ENCODE data around the gene HLA-E.
"Not testable (repeated sequence)": the region's sequence is repeated elsewhere in the genome, so short reads cannot be mapped to it uniquely, and the experiment has no call there.

The HLA-E gene

DNA sequence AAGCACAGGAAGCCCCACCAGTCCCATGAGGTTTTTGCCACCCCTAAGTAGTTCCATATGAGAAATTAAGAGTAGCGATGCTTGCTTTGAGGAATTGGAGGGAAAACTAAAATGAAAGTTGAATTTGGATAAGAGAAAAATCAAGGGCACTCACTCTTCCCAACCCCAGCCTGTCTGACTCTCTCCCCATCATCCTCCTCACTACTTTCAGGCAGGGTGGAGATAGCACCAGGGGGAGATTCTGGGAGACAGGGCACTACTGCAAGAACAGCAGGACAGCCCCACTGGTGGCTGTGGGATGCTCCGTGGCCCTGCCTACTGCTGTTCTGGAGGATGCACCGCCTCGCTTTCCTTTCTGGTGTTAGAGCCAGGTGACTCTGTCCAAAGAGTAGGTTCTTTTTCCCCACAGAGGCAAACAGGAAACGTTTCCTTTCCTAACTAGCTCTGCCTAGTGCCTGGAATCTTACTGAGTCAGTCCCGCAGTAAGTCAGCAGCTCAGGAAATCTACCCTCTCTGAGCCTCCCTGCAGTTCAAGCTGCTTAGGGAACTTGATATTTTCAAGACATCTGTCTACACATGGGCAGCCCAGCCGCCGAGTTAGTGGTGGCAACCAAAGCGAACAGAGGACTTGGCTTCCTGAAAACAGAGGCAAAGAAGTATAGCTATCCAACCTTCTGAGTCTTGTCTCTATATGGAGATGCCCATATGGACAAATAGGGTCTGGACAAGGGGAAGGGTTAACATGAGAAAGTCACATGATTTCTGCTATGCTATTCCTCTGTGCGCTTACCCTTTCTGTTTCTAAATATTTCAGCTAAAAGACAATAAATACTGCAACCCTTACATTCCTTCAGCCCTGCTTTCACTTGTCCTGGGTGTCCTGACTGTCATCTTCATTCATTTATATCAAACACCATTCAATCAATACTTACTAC is 11.4 kb downstream of the HLA-E start:
- in situ Hi-C loops (cut with HindIII; ENCODE audit: low sequenced_read_pairs): loop anchor here (5.0 kb wide), 1 partner anchor 42 kb away; no protein-coding TSS in a partner anchor

DNA sequence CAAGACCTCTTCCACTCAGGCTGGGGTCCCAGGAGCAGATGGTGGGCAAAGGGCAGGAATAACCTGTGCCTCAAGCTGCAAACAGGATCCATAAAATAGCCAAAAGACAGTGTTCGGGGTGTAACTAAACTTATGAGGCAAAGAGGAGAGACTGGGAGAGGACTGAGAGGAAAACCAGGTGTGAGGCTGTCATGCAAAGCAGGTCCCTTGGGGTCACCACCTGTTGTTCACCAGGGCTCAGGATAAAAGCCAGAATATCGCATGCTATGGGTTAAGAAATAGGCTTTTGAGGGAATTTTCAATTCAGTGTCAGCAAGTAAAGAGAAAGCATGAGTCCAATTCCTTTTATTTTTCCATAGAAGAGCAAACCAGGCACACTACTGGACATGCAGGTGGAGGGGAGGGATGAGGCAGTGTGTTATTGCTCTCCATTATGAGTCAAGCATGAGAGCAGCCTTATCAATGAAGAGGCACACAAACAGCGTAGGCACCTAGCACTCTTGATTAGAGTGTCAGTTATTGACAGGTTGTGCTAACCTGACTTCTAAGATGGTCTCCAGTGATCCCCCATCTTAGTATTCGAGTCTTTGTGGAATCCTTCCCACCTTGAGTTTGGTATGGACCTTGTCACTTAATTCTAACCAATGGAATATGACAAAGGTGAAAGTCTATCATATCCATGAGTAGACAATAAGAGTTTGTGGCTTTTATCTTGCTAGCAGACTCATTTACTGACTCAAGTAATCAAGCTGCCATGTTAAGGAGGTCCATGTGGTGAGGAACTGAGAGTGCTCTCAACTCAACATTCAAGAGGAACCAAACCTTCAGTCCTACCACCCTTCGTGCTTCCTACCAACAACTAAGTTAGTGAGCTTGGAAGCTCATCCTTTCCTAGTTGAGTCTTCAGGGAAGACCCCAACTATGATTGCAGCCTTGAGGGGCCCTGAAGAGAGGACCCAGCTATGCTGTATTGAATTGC is 18.8 kb downstream of the HLA-E start:
- in situ Hi-C loops (cut with HindIII; ENCODE audit: low sequenced_read_pairs): no loop called here

DNA sequence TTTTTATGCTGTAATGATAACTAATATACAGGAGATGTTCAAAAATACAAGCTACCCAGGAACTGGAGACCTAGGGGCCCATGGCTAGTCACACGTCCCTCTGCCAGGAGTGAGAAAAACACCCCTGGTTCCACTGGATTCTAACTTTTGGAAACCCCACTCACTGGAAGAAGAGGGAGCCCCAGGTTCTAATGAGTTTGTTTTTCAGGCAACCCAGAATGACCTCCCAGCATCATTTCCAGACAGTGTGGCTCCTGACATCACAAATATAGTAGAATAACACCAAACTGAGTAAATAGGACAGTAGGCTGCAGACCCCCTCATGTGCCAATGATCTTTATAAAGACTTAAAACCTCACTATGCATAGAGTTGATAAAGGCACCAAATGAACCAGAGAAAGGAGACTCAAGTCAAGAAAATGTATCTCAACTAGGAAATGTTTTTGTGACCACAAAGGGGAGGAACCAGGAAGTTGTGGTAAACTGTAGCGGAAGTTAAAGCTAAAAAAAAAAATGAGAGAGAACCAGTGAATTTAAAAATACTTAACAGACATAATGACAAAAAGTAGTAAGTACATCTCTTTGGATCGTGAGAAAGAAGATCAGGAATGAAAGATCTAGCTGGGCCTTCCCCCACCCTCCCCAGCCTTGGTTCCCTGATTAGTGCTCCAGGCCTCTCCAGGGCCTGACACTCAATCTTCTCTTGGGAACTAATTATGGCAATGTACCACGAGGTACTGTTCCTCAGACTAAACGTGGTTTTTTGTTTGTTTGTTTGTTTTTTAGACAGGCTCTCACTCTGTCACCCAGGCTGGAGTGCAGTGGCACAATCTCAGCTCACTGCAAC is 19.8 kb downstream of the HLA-E start:
- in situ Hi-C loops (cut with HindIII; ENCODE audit: low sequenced_read_pairs): no loop called here

DNA sequence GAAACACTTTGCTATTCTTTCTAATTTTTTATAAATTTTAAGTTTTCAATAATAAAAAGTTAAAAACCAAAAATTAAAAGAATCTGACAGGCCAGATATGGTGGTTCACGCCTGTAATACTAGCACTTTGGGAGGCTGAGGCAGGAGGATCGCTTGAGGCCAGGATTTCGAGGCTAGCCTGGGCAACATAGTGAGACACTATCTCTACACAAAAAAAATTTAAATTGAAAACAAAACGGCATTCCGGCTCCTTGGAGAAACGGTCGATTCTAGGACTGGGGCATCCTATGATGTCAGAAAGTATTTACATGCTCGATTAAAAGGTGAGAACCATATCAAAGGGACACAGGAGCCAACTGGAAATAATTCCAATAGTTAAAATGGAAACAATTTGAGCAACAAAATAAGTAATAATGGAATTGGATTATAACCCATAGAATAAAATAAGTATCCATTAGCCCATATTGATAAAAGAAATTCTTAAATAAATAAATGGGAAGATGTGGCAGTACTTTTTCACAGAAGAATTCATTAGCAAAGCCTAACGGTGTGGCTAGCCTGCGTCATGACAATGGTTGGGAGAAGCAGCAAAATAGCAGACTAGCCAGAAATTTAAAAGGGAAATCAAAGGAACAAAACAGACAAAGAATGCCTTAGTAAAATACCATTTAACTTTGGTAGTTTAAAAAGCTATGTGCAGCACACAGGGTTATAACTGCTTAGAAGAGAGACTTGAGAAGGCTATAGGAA is 21.3 kb downstream of the HLA-E start:
- in situ Hi-C loops (cut with HindIII; ENCODE audit: low sequenced_read_pairs): no loop called here

DNA sequence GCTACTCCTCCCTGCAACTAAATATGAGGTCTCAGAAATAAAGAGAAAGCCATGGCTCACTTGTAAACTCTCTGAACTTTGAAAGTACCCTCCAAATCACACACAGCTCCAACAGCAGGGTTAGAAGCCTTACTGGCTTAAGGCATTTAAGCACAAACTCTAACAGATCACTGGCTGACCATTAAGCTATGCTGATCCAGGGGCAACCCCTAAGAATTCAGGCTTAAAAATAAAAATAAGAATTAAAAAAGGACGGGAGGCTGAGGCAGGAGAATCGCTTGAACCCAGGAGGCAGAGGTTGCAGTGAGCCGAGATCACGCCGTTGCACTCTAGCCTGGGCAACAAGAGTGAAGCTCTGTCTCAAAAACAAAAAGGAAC is 21.8 kb downstream of the HLA-E start:
- in situ Hi-C loops (cut with HindIII; ENCODE audit: low sequenced_read_pairs): no loop called here

DNA sequence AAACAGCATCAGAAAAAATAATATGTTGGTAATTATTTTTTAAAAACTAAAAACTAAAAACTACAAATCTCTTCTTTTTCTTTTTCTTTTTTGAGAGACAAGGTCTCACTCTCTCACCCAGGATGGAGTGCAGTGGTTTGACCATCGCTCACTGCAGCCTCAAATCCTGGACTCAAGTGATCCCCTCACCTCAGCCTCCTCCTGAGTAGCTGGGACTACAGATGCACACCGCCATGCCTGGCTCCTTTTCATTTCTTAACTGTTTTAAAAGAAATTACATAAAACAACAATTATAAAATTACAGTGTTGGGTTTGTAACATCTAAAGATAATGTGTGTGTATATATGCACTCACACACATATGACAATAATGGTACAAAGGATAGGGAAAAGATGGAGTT is 24.1 kb downstream of the HLA-E start:
- in situ Hi-C loops (cut with HindIII; ENCODE audit: low sequenced_read_pairs): no loop called here

DNA sequence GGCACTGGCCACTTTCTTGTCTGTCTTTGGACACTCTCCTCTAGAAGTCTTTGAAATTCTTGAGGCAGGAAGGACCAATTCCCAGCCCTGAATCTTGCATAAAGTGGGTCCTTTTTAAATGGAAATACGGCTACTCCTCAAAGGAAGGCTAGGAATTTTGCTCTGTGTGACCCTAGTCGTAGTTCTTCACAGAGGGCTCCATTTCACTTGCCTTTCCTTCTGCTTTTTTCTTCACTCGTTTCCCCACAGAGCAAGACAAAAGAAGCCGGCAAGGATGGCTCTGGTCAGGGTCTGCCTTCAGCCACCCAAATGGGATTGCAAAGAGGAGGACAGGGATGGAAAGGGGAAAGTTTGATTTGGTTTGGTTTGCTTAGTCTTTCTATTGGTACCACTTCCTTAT is 25.8 kb downstream of the HLA-E start:
- in situ Hi-C loops (cut with HindIII; ENCODE audit: low sequenced_read_pairs): no loop called here

DNA sequence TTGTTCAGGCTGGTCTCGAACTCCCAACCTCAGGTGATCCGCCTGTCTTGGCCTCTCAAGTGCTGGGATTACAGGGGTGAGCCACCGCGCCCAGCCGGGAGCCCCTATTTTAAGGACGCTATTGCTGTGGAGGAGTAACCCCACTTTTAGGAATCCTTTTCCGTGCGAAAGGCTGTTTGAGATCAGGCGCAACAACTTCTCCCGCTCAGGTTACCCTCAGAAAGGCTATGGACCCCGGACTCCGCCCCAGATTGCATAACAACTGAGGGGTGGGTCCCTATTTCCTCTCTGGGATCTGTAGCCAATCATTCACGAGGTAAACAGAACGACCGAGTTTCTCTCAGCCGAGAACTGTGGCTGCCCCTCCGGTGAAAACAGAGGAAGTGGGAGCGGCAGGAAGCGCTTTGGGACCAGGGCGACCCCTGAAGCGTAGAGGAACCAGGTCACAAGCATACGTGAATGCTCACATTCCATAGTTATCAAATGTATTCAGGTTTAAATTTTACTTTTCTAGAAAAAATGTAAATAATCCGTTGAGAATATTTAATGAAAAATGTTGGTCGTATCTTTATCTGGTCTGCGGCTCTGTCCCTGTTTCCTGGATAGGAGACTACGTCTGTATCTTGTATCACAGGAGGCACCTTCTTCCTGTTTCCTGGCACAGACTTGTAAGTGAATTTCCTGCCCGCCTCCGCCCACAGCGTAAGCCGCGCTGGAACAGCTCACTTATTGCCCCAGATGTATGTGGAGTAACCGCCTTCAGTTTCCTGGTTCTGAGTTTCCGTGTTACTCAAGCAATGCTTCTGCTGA is 26.8 kb downstream of the HLA-E start:
- in situ Hi-C loops (cut with HindIII; ENCODE audit: low sequenced_read_pairs): no loop called here

DNA sequence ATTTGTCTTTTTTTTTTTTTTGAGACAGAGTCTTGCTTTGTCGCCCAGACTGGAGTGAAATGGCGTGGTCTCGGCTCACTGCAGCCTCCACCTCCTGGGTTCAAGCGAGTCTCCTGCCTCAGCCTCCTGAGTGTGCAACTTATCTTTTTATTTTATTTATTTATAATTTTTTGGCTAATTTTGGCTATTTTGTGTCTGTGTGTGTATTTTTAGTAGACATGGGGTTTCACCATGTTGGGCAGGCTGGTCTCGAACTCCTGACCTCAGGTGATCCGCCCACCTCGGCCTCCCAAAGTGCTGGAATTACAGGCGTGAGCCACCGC is 27.4 kb downstream of the HLA-E start:
- in situ Hi-C loops (cut with HindIII; ENCODE audit: low sequenced_read_pairs): not testable (repeated sequence)

DNA sequence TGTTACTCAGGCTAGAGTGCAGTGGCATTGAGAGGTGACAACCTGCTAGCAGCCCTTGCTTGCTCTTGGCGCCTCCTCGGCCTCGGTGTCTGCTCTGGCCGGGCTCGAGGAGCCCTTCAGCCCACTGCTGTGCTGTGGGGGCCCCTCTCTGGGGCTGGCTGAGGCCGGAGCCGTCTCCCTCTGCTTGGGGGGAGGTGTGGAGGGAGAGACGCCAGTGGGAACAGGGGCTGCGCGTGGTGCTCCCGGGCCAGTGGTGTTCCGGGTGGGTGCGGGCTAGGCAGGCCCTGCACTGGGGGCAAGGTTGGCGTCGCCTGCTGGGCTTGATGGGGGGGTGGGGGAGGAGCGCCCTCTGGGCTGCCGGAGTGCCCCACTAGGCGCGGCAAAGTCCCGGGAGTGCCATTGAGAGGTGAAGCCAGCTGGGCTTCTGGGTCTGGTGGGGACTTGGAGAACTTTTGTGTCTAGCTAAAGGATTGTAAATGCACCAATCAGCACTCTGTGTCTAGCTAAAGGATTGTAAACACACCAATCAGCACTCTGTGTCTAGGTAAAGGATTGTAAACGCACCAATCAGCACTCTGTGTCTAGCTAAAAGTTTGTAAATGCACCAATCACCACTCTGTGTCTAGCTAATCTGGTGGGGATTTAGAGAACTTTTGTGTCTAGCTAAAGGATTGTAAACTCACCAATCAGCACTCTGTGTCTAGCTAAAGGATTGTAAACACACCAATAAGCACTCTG is 28.6 kb downstream of the HLA-E start:
- in situ Hi-C loops (cut with HindIII; ENCODE audit: low sequenced_read_pairs): not testable (repeated sequence)

DNA sequence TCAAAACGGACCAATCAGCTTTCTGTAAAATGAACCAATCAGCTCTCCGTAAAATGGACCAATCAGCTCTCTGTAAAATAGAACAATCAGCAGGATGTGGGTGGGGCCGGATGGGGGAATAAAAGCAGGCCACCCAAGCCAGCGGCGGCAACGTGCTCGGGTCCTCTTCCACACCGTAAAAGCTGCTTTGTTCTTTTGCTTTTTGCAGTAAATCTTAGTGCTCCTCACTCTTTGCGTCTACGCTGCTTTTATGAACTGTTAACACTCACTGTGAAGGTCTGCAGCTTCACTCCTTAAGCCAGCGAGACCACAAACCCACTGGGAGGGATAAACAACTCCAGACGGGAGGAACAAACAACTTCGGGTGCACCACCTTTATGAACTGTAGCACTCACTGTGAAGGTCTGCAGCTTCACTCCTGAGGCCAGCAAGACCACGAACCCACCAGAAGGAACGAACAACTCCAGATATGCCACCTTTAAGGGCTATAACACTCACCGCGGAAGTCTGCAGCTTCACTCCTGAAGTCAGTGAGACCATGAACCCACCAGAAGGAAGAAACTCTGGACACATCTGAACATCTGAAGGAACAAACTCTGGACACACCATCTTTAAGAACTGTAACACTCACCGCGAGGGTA is 29.3 kb downstream of the HLA-E start:
- in situ Hi-C loops (cut with HindIII; ENCODE audit: low sequenced_read_pairs): not testable (repeated sequence)

DNA sequence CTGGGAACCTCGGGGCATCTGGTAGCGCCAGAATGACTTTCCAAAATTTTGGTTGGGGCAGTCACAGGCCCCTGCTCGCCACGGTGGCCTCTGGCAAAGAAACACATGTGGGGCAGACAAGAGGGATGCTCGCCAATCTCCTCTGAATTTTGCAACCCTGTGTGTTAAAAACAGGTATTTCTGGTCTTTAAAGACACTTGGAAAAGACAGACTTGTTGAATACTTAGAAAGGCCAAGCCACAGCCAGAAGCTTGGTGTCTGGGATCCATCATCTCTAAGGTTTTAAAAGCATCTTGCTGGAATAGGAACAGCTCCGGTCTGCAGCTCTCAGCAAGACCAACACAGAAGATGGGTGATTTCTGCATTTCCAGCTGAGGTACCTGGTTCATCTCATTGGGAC is 31.2 kb downstream of the HLA-E start:
- in situ Hi-C loops (cut with HindIII; ENCODE audit: low sequenced_read_pairs): no loop called here

DNA sequence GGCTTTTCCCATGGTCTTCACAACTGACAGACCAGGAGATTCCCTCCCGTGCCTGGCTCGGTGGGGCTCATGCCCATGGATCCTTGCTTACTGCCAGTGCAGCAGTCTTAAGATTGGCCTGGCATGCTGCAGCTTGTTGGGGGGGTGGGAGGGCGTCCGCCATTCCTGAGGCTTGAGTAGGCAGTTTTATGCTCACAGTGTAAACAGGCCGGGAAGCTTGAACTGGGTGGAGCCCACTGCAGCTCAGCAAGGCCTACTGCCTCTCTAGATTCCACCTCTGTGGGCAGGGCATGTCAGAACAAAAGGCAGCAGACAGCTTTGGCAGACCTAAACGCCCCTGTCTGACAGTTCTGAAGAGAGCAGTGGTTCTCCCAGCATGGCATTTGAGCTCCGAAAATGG is 31.8 kb downstream of the HLA-E start:
- in situ Hi-C loops (cut with HindIII; ENCODE audit: low sequenced_read_pairs): not testable (repeated sequence)

DNA sequence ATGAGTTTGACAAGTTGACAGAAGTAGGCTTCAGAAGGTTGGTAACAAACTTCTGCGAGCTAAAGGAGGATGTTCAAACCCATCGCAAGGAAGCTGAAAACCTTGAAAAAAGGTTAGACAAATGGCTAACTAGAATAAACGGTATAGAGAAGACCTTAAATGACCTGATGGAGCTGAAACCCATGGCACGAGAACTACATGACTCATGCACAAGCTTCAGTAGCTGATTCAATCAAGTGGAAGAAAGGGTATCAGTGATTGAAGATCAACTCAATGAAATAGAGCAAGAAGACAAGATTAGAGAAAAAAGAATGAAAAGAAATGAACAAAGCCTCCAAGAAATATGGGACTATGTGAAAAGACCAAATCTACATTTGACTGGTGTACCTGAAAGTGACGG is 32.6 kb downstream of the HLA-E start:
- in situ Hi-C loops (cut with HindIII; ENCODE audit: low sequenced_read_pairs): not testable (repeated sequence)

DNA sequence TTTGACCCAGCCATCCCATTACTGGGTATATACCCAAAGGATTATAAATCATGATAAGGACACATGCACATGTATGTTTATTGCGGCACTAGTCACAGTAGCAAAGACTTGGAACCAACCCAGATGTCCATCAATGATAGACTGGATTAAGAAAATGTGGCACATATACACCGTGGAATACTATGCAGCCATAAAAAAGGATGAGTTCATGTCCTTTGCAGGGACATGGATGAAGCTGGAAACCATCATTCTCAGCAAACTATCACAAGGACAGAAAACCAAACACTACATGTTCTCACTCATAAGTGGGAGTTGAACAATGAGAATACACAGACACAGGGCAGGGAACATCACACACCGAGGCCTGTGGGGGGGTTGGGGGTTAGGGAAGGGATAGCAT is 37.1 kb downstream of the HLA-E start:
- in situ Hi-C loops (cut with HindIII; ENCODE audit: low sequenced_read_pairs): not testable (repeated sequence)

DNA sequence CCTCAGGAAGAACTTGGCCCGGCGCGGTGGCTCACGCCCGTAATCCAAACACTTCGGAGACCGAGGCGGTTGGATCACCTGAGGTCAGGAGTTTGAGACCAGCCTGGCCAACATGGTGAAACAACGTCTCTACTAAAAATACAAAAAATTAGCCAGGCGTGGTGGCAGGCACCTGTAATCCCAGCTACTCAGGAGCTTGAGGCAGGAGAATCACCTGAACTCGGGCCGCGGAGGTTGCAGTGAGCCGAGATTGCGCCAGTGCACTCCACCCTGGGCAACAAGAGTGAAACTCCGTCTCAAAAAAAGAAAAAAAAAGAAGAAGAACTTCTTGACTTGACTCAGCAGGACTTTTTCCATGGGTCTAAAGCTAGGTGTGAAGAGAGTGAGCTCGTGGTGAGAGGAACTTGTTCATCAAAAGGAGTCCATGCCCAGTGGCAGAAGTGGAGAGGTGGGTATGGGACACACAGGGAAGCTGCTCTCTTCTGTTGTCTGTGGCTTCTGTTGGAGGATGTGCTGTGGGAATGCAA is 40.1 kb downstream of the HLA-E start:
- in situ Hi-C loops (cut with HindIII; ENCODE audit: low sequenced_read_pairs): not testable (repeated sequence)

DNA sequence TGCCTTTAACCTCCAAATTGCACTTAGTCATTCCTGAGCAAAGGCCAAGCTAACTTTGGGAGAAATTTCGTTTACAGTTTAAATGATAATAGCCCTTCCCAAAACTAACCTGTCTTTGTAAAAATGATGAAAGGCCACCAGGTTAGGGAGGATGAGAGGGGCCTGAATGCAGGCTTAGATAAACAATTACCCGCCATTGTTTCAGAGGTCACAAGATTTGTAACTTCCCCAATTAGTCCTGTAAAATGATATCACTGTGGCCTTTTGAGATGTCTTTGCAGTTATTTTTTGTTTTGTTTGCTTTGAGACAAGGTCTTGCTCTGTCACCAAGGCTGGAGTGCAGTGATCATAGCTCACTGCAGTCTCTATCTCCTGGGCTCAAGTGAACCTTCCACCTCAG is 40.7 kb downstream of the HLA-E start:
- in situ Hi-C loops (cut with HindIII; ENCODE audit: low sequenced_read_pairs): no loop called here
